Measurements from ENCODE around the gene INSYN1.

GRCh38 chr15:73745073-73745472 is 8.1 kb downstream of the INSYN1 start:
- TF ChIP-seq EZH2 (IDR thresholded peaks at IDR 0.05; ENCODE audit: low read depth, unreplicated experiment) = no peak
- no peak for TF ChIP-seq REST (IDR thresholded peaks at IDR 0.05; ENCODE audit: unreplicated experiment)
- no peak for TF ChIP-seq CTCF (conservative IDR thresholded peaks at IDR 0.05; ENCODE audit: low read depth in 2 of 2)
- no peak for TF ChIP-seq POLR2AphosphoS5 (IDR thresholded peaks at IDR 0.05; ENCODE audit: low read depth)
- TF ChIP-seq ZNF114 (CRISPR knock-in tag; IDR thresholded peaks at IDR 0.05) = no peak
- no peak for TF ChIP-seq CREB1 (CRISPR knock-in tag; IDR thresholded peaks at IDR 0.05; ENCODE audit: low read depth)
- TF ChIP-seq ZNF331 (CRISPR knock-in tag; IDR thresholded peaks at IDR 0.05; ENCODE audit: low read depth) = no peak
- TF ChIP-seq STAT1 (IDR thresholded peaks at IDR 0.05; ENCODE audit: unreplicated experiment) = no peak
- TF ChIP-seq EZH2phosphoT487 (IDR thresholded peaks at IDR 0.05; ENCODE audit: unreplicated experiment) = no peak
- no peak for TF ChIP-seq JUNB (IDR thresholded peaks at IDR 0.05; ENCODE audit: unreplicated experiment)
- no peak for TF ChIP-seq ETS1 (IDR thresholded peaks at IDR 0.05)
- TF ChIP-seq ZNF462 (CRISPR knock-in tag; IDR thresholded peaks at IDR 0.05) = no peak
- no peak for TF ChIP-seq NANOG (IDR thresholded peaks at IDR 0.05; ENCODE audit: borderline replicate concordance)
